Brain pericyte (primary cell): ENCODE results near the gene SNTG2.
"Not testable (repeated sequence)": the region's sequence is repeated elsewhere in the genome, so short reads cannot be mapped to it uniquely, and the experiment has no call there.

Source experiments
- DNase-seq: peaks from one replicate; pipeline ENCODE4 v3.0.0-alpha.2; 2012; ENCODE audit warnings: low read depth, low spot score

The SNTG2 gene

GRCh38 chr2:1367601-1368000 lies 417.0 kb downstream of the SNTG2 start:
- DNase-seq = no peak

GRCh38 chr2:1369905-1370304 lies 419.3 kb downstream of the SNTG2 start:
- no peak for DNase-seq

GRCh38 chr2:1370461-1370860 lies 419.8 kb downstream of the SNTG2 start:
- DNase-seq = no peak

- no peak for DNase-seq
Observed at GRCh38 chr2:1371082-1371481, 420.4 kb downstream of the SNTG2 start.

GRCh38 chr2:1373830-1374229 lies 423.2 kb downstream of the SNTG2 start:
- no peak for DNase-seq

GRCh38 chr2:1374287-1374686 lies 423.6 kb downstream of the SNTG2 start:
- no peak for DNase-seq

- no peak for DNase-seq
Observed at GRCh38 chr2:1375794-1376193, 425.1 kb downstream of the SNTG2 start.

- DNase-seq = no peak
Observed at GRCh38 chr2:1377473-1377872, 426.8 kb downstream of the SNTG2 start.

GRCh38 chr2:1378456-1379150 lies 428.0 kb downstream of the SNTG2 start:
- no peak for DNase-seq

GRCh38 chr2:1381644-1382043 lies 431.0 kb downstream of the SNTG2 start:
- no peak for DNase-seq

- not testable (repeated sequence) for DNase-seq
Observed at GRCh38 chr2:1387954-1388725, 437.5 kb downstream of the SNTG2 start.

- not testable (repeated sequence) for DNase-seq
Observed at GRCh38 chr2:1390118-1390517, 439.5 kb downstream of the SNTG2 start.

GRCh38 chr2:1393321-1393720 lies 442.7 kb downstream of the SNTG2 start:
- DNase-seq = no peak

- DNase-seq = no peak
Observed at GRCh38 chr2:1394709-1395408, 444.2 kb downstream of the SNTG2 start.

GRCh38 chr2:1397350-1397749 lies 446.7 kb downstream of the SNTG2 start:
- no peak for DNase-seq

- no peak for DNase-seq
Observed at GRCh38 chr2:1398191-1398590, 447.5 kb downstream of the SNTG2 start.

- no peak for DNase-seq
Observed at GRCh38 chr2:1400943-1401735, 450.5 kb downstream of the SNTG2 start.

- DNase-seq = no peak
Observed at GRCh38 chr2:1402064-1402463, 451.4 kb downstream of the SNTG2 start.

- DNase-seq = no peak
Observed at GRCh38 chr2:1403565-1403964, 452.9 kb downstream of the SNTG2 start.

- DNase-seq = no peak
Observed at GRCh38 chr2:1405124-1405523, 454.5 kb downstream of the SNTG2 start.

GRCh38 chr2:1405967-1406366 lies 455.3 kb downstream of the SNTG2 start:
- DNase-seq = no peak

- DNase-seq = no peak
Observed at GRCh38 chr2:1406434-1406833, 455.8 kb downstream of the SNTG2 start.
